Uterus (tissue), 2 donors: Measurements from ENCODE around the gene DUSP19.

Experiments
- POLR2A ChIP-seq, 2 donors: fragments of 450-650 bp; IDR thresholded peaks; one replicate each; pipeline ENCODE4 v1.6.1; 2016; ENCODE audit warnings: antibody characterized with exemption in 2 of 2, mild to moderate bottlenecking in 1 of 2, moderate library complexity in 1 of 2
- TF ChIP-seq, protein P1 (sequence below), 4 experiments: fragments of 200-600 bp in 2 of 4; fragments of 450-650 bp in 2 of 4; sonication (generic) in 2 of 4; IDR thresholded peaks; one replicate each; pipeline ENCODE4 v1.5.1; 2016 to 2019; ENCODE audit warnings: antibody characterized with exemption in 4 of 4, mild to moderate bottlenecking in 2 of 4, moderate library complexity in 1 of 4

DNA sequence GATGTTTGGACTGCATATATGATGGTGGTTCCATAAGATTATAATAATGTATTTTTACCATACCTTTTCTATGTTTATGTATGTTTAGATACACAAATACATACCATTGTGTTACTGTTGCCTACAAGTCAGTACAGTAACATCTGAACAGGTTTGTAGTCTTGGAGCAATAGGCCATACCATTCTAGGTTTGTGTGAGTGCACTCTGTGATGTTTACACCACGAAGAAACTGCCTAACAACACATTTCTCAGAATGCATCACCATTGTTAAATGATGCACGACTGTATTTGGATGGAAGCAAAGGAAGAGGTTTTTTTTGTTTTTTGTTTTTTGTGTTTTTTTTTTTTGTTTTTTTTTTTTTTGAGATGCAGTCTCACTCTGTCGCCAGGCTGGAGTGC, 9.5 kb downstream of the DUSP19 start:
- TF ChIP-seq, protein P1, sequence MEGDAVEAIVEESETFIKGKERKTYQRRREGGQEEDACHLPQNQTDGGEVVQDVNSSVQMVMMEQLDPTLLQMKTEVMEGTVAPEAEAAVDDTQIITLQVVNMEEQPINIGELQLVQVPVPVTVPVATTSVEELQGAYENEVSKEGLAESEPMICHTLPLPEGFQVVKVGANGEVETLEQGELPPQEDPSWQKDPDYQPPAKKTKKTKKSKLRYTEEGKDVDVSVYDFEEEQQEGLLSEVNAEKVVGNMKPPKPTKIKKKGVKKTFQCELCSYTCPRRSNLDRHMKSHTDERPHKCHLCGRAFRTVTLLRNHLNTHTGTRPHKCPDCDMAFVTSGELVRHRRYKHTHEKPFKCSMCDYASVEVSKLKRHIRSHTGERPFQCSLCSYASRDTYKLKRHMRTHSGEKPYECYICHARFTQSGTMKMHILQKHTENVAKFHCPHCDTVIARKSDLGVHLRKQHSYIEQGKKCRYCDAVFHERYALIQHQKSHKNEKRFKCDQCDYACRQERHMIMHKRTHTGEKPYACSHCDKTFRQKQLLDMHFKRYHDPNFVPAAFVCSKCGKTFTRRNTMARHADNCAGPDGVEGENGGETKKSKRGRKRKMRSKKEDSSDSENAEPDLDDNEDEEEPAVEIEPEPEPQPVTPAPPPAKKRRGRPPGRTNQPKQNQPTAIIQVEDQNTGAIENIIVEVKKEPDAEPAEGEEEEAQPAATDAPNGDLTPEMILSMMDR (IDR thresholded peaks at IDR 0.05), result no peak
- no peak for TF ChIP-seq POLR2A (IDR thresholded peaks at IDR 0.05)
